NCI-H2171 treated with DMSO at 0.1 percent for 48 hours (cell line): ENCODE measurements around the gene DCAF4L1.

Experiments
- DNase-seq: peaks from one replicate; lab custom pipeline; 2025; lab: John Stamatoyannopoulos, UW

DCAF4L1 gene, protein sequence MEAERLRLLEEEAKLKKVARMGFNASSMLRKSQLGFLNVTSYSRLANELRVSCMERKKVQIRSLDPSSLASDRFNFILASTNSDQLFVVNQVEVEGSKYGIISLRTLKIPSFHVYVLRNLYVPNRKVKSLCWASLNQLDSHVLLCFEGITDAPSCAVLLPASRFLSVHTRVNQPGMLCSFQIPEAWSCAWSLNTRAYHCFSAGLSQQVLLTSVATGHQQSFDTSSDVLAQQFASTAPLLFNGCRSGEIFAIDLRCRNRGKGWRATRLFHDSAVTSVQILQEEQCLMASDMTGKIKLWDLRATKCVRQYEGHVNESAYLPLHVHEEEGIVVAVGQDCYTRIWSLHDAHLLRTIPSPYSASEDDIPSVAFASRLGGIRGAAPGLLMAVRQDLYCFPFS

DNA sequence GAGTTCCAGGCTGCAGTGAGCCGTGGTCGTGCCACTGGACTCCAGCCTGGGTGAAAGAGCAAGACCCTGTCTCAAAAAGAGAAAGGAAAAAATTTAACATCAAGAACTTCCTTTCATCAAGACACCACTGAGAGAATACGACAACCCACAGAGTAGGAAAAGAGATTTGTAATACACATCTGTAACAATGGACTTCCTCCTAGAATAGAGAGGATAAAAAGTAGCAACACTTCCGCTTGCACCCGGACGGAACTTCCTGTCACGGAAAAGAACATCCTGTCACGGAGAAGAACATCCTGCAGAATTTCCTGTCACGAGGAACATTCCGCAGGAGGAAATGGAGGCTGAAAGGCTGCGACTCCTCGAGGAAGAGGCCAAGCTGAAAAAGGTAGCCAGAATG, at the start of gene DCAF4L1:
TSS of gene DCAF4L1 (plus strand) at position 301 of the 400 bp plus-strand sequence. CDS start at position 338, 37 bp downstream.
- no peak for DNase-seq

DNA sequence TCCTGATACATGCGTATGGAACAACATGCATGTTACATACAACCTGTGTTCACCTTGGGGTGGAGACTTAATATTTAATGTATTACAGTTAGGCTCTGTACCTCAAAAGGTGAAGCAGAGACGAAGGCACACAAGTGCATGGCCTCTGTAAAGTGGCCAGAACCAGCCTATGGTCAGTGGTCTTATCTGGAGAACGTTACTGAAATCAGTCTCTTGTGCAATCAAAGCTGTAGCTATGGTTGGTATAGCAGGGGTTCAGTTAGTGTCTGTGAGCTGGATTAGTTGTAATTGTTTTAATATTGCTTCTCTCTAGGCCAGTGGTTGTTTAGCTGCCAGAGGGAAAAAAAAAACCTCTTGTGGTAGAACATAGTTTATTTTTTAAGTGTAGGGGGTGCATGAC, 48.6 kb upstream of the DCAF4L1 start:
- DNase-seq, result no peak

DNA sequence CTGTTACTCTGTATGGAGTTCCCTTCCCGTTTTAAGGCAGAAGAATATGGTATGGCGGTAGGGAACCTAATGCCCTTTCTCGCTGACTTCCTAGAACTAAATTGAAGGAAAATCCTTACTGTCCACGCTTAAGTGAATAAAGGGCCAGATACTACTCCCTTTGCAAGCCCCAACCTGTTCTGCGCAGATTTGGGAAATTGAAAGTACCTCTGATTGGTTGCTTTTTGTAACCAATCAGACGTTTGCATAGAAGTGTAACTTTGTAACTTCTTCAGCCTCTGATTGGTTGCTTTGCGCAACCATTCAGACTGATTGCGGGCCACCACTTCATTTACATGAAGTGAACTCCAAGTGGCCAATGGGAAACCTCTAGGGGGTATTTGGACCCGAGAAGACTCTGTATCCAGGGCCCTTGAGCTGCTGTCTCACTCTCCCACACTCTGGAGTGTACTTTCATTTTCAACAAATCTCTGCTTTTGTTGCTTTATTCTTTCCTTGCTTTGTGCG, 47.5 kb upstream of the DCAF4L1 start:
- DNase-seq, result no peak

DNA sequence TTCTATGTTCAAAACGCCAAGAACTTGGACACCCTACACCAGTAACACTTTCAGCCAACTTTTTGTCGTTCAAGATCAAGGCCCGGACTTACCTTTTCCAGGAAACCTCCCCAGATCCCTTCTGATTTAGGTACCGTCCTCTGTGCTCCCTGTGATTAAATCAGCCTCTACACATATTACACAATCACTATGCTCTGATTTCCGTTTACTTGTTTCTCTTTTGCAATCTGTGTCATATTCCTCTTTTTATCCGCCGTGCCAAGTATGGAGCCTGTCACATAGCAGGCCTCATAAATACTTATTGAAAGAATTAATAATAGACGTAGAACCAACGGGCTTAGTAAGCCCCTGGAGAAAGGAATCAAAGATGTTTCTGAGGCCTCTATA, 47.0 kb upstream of the DCAF4L1 start:
- DNase-seq, result no peak

DNA sequence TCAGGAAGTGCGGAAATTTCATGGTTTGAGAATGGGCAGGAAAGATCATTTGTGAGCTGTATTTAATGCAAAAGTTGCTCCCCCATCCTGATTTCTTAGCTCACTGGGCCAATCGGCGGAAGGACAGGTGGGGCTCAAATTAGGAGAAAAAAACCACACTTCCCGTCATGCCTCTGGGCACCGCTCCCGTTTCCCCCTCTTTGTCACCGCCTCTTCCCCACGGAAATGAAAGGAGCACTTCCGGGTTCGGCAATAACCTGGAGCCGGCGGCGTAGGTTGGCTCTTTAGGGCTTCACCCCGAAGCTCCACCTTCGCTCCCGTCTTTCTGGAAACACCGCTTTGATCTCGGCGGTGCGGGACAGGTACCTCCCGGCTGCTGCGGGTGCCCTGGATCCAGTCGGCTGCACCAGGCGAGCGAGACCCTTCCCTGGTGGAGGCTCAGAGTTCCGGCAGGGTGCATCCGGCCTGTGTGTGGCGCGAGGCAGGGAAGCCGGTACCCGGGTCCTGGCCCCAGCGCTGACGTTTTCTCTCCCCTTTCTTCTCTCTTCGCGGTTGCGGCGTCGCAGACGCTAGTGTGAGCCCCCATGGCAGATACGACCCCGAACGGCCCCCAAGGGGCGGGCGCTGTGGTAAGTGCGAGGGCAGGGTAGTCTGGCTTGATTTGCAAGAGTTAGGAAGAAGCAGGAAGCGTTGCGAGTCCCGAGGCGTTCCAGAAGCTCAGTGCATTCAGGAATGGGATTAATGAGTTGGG, 46.5 kb upstream of the DCAF4L1 start, which contains the start of gene TMEM33:
TSS of gene TMEM33 (plus strand) at position 529 of the 751 bp plus-strand sequence. CDS start at position 585, 56 bp downstream.
- peak; percentile 84 for DNase-seq

DNA sequence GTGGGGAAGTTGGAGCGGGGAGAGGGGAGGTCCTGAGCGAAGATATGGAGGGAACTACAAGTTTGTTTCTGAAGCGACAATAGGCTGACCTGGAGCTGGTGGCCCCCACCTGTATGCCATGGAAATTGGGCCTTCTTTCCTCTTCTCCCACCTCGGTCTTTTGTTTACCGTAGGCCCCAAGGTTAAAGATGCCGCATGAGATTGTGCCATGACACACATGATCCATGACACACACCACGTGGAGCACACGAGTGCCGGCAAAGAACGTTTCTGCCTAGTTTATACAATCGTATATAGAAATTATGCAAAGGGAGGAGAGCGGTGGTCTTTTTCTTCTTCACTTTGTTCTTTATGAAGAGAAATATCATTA, 45.9 kb upstream of the DCAF4L1 start:
- peak; percentile 25 for DNase-seq

DNA sequence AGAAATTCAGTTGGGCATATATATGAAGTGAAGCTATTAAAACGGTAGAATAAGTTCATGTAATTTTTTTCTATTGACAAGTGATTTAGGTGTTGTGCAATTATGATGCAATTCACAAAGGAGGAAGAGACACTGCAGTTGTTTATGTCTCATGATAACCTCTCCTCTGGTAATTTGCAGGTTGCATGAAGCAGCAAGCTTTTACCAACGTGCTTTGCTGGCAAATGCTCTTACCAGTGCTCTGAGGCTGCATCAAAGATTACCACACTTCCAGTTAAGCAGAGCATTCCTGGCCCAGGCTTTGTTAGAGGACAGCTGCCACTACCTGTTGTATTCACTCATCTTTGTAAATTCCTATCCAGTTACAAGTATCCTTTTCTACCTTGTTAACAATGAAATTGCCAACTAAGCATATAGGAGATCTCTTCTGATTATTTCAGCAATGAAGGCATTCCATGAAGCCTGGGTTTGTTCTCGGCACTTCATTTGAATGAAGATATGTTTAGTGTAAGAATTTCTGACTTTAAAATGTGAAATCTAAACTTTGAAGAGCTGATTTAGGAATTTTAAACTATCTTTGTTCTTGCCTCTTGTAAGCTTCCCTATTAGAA, 42.4 kb upstream of the DCAF4L1 start:
- DNase-seq, result no peak

DNA sequence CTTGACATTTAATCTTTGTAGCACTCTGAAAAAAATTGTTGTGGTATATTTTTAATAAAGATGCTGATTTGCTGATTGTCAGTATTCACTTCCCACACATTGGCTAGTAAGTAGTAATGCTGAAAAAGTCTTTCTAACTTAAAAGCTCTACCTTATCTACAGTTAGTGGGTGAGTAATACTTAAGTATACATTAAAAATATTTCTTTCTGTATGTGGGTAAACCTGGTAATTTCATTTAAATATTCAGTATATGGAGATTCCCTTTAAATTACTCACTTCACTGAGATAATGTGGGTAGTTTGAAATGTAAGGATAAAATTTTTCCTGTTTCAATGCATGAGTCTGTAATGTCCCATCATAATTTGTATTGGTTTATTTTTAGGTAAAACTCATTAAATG, 40.7 kb upstream of the DCAF4L1 start:
- DNase-seq, result no peak

DNA sequence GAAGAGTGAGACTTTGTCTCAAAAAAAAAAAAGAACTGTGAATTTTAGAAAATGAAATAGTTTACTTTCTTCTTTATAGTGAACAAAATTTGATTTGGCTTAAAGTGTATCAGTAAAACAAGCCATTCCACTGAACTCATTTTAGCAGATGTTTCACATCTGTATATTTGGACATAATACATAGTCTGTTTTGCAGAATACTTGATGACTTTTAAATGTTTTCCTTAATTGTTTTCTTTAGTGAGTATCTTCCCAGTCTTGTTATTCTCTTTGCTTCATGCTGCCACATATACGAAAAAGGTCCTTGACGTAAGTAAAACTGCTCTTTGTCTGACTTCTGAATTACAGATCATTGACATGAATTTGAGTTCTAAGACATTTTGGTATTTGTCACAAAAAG, 38.0 kb upstream of the DCAF4L1 start:
- DNase-seq, result no peak

DNA sequence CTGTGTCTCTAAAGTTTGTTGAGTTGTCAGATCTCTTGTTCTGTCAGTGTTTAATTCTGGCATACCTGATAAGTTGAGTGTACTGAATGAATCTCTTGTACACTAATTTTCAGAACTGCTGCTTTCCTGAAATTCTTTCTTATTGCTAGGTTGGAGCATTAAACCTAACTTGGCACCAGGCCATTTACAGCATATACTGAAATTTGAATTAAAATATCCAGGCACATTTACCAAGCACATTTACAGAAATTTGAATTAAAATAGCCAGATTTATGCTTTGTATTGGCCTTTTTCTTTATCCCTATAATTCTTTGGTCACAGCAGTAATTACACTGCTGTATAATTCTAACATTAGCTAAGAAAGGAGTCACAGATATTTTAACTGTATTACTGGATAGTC, 37.5 kb upstream of the DCAF4L1 start:
- no peak for DNase-seq

DNA sequence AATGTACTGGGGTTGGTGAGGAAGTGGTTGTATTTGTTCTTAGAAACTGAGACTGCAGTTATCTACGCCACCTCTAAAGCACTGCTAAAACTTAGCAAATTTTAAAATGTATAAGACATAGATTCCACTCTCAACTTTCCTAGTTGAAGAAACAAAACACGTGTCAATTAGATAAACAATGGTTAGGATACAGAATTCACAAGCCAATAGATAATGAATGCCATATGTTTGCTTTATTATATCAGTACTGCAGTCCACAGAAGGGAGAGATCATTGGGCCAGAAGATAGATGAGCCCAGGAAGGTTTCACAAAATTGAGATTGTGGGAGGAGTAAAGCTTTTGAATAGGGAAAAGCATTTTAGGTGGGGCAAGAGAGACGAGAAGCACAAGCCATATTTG, 32.0 kb upstream of the DCAF4L1 start:
- DNase-seq, result no peak

DNA sequence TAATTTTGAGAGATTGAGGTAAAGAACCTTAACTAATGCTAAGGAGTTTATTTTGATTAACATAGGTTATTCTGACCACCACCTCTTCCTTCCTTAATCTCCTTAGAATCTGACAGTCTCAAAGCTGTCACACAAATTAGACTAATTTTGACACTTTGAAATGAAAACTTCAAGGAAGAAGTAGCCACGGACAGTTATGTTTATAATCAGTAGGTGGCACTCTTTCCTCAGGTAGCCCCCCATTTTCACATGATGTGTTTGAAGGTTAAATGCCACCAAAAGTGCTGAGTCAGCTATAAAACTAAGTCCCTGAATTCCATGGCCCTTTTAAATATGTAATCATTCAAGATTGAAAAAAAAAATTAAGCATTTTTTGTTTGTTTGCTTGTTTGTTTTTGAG, 23.9 kb upstream of the DCAF4L1 start:
- peak; percentile 2 for DNase-seq

DNA sequence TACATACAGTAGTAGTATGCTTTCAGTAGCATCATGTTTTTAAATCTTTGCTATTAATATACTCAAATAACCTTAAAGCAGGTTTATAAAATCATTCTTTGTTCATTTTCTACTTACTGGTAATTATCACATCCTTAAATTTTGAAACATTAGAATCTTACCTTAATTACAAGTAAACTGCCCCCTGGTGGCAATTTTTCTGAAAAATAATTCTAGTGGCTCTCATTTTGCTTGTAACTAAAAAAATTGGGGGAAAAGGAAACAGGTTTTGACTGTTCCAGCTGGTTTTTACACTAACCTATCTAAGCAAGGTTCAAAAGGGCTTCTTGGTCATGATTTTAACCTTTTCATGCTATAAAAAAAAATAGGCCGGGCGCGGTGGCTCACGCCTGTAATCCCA, 18.5 kb upstream of the DCAF4L1 start:
- DNase-seq, result peak; percentile 1

DNA sequence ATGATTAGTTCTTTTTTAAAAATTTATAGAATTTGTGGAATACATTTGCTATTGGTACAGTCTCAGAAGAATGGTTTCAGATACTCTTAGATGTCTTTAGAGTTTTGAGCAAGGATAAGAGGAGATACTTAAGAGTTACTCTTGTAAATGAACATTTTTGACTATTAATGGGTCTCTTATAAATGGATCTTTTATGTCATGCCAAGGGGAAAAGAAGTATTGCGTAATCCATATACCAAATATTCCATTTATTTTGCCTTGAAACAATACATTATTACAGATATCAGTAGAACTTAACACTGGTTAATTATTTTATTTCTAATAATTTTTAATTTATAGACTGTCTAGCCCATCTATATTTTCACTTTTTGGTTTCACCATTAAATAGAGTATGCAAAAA, 17.2 kb upstream of the DCAF4L1 start:
- no peak for DNase-seq

DNA sequence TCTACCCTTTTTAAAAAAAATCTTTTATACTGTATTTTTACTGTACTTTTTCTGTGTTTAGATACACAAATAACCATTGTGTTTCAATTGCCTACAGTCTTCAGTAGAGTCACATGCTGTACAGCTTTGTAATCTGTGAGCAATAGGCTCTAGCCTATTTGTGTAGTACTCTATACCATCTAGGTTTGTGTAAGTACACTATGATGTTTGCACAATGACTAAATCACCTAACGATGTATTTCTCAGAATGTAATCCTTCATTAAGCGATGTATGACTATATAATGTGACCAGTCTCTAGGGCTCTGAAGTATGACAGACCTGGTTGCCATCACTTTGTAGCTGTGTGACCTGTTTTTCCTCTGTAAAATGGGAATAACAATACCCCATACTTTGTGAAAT, 14.2 kb upstream of the DCAF4L1 start:
- no peak for DNase-seq

DNA sequence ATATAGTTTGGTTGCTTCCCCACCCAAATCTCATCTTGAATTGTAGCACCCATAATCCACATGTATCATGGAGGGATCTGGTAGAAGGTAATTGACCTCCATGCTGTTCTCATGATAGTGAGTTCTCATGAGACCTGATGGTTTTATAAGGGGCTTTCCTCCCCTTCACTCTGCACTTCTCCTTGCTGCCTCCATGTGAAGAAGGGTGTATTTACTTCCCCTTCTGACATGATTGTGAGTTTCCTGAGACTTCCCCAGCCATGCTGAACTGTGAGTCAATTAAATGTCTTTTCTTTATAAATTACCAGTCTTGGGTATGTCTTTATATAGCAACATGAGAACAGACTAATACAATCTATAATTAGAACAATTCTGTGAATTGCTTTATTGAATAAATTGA, 11.9 kb upstream of the DCAF4L1 start:
- DNase-seq, result no peak

DNA sequence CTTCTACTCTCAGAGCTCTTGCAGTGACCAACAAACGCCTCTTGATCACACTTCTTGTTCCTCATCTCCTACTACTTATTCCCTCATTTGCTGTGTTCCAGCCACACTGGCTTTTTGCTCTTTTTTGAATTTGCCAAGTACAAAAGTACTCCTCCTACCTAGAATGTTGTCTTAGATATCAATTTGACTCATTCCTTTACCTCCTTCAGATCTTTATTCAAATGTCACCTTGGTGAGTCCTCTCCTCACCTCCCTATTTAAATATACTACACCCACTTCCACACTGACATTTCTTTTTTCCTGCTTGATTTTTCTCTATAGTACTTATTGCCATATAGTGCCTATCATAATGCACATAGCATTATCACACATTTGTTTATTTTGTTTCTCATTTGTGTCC, 6.2 kb upstream of the DCAF4L1 start:
- no peak for DNase-seq

DNA sequence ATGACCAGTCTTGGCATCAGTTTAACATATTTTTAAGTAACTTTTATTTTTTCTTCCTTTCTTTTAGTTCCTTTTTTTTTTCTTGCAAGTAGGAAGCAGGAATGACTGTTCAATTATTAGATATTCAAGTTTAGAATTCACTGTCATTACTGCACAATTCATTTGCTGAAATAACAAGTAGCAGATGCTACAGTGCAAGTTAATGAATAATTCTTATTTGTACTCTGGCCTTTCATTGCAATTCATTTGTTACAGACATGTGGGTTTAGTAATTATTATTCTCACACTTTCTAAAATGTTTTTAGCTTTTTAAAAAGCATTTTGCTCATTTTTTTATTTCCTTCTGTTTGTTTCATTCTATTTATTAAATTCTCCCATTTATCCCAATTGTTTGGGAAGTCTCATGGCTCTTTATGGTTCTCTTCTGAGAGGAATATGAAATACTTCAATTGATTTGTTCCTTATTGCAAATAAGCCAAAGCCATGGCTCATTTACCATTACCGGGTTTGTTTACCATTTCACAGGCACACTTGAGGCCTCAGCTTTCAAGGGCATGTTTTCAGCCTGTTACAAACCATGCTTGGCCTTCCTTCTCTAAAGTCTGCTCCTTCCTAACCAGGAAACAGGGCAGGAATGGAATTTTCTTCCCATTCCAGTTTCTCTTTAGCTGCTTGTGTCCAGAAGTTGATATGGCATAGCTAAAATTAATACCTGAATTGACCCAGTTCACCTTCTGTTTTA, 4.6 kb upstream of the DCAF4L1 start:
- no peak for DNase-seq

DNA sequence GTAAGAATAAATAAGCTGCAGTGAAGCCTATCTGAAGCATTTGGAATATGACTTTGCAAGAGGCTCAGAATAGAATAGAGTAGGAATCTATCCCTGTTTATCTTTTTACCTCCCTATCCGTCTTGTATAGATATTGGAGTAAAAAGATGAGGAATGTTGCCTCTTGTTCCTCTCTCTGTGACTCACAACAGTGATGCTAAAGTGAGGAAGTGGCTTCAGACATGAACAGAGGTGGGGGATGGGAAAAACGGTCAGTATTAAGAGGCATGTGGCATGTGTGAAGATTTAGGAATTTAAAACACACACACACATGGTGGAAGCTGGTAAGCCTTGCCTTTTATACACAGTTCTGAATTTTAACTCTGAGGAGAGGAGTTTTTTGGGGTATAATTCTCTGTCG, 3.8 kb upstream of the DCAF4L1 start:
- no peak for DNase-seq

DNA sequence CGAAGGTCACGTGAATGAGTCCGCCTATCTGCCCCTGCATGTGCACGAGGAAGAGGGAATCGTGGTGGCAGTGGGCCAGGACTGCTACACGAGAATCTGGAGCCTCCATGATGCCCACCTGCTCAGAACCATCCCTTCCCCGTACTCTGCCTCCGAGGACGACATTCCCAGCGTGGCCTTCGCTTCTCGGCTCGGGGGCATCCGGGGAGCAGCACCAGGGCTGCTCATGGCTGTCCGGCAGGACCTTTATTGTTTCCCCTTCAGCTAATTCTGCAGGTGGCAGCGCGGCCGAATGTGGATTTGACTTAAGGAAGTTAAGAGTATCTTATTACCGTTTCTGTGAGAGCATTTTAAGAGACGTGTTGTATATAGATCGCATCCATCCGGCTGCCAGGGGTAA, 1.2 kb downstream of the DCAF4L1 start:
- DNase-seq, result no peak

DNA sequence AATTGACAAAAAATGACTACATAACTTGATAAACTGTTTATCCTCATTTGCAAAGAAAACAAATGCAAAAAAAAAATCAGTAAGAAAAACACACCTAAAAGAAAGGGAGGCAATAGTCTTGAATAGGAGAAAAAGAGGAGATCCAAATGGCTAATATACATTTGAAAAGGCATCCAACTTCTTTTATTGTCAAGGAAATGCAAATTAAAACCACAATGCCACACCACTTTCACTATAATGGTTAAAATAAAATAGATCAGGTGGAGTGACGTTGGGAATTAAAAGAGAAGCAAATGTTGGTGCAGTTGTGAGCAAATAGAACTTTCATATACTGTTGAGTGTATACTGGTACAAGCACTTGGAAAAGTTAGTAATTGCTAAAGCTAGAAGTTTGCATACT, 3.6 kb downstream of the DCAF4L1 start:
- no peak for DNase-seq

DNA sequence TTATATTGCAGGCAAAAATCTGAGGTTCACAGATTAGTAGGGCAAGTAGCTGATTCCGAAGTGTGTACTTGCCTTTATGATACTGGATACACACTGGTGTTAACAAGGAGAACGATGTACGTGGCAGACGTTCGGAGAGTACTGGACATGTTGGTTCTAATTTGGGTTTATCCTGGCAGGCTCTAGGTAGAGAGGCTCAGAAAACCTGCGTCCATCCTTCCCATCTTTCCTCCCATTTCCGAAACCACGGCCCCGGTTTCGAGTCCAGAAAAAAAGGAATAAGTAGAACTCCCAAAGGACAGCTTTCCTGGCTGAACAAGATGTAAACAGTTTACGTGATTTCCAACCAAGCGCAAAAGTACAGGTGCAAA, 8.4 kb downstream of the DCAF4L1 start:
- DNase-seq, result no peak
